KG1 (cell line): ENCODE results near the gene ABCA4.

Source experiments
- DNase-seq: peaks from one replicate; lab custom pipeline; 2025; lab: John Stamatoyannopoulos, UW

The ABCA4 gene

GRCh38 chr1:94050675-94051074, 70.3 kb downstream of the ABCA4 start:
- no peak for DNase-seq

- DNase-seq: no peak
Measured at GRCh38 chr1:94050254-94050653, 70.7 kb downstream of the ABCA4 start.

- DNase-seq: no peak
Measured at GRCh38 chr1:94049791-94050190, 71.2 kb downstream of the ABCA4 start.

- no peak for DNase-seq
Measured at GRCh38 chr1:94048413-94049164, 72.4 kb downstream of the ABCA4 start.

GRCh38 chr1:94047949-94048348, 73.0 kb downstream of the ABCA4 start:
- DNase-seq: no peak

- peak; percentile 27 for DNase-seq
Measured at GRCh38 chr1:94045465-94046056, 75.4 kb downstream of the ABCA4 start.

GRCh38 chr1:94044891-94045290, 76.1 kb downstream of the ABCA4 start:
- no peak for DNase-seq

- DNase-seq: no peak
Measured at GRCh38 chr1:94044290-94044790, 76.6 kb downstream of the ABCA4 start.

GRCh38 chr1:94043738-94044289, 77.1 kb downstream of the ABCA4 start:
- no peak for DNase-seq

- no peak for DNase-seq
Measured at GRCh38 chr1:94042388-94042787, 78.6 kb downstream of the ABCA4 start.

- DNase-seq: no peak
Measured at GRCh38 chr1:94039871-94040569, 80.9 kb downstream of the ABCA4 start.

- peak; percentile 46 for DNase-seq
Measured at GRCh38 chr1:94039514-94039870, 81.5 kb downstream of the ABCA4 start.

- no peak for DNase-seq
Measured at GRCh38 chr1:94038511-94038910, 82.4 kb downstream of the ABCA4 start.

GRCh38 chr1:94037392-94038229, 83.3 kb downstream of the ABCA4 start:
- DNase-seq: no peak

GRCh38 chr1:94036730-94037129, 84.2 kb downstream of the ABCA4 start:
- no peak for DNase-seq

- DNase-seq: no peak
Measured at GRCh38 chr1:94033849-94034248, 87.1 kb downstream of the ABCA4 start.

GRCh38 chr1:94032637-94033036, 88.3 kb downstream of the ABCA4 start:
- DNase-seq: no peak

GRCh38 chr1:94031591-94031990, 89.4 kb downstream of the ABCA4 start:
- no peak for DNase-seq

- no peak for DNase-seq
Measured at GRCh38 chr1:94031154-94031553, 89.8 kb downstream of the ABCA4 start.

- no peak for DNase-seq
Measured at GRCh38 chr1:94029130-94029993, 91.6 kb downstream of the ABCA4 start.
